ENCODE data around the gene WRAP73. TPM values are rescaled to one million over a fixed set of nuclear protein-coding genes. Genes with fewer than 3 reads are reported as not detected.

WRAP73 gene
- total RNA-seq, 1 donor from 2014 or later = 19.0 TPM

GRCh38 chr1:3669421-3669821 is 19.5 kb upstream of the WRAP73 start:
- no peak for TF ChIP-seq CTCF (IDR thresholded peaks at IDR 0.05; ENCODE audit: unreplicated experiment)
- peaks cover 14% of the 10 kb centered on the region for H3K4me1 Mint-ChIP-seq (ENCODE audit: unreplicated experiment)
- no peaks in the 10 kb centered on the region for H3K9me3 Mint-ChIP-seq (ENCODE audit: unreplicated experiment)
- H3K27ac Mint-ChIP-seq (ENCODE audit: unreplicated experiment) = no peak overlapping the region
- no peaks in the 10 kb centered on the region for H3K36me3 Mint-ChIP-seq (ENCODE audit: low read depth, unreplicated experiment)
- peaks cover 13% of the 10 kb centered on the region for H3K27me3 Mint-ChIP-seq (ENCODE audit: unreplicated experiment)
- H3K4me3 Mint-ChIP-seq (ENCODE audit: unreplicated experiment) = no peak overlapping the region
- DNase-seq (ENCODE audit: low spot score) = no peak

- Mint-ChIP-seq H3K4me1 (ENCODE audit: unreplicated experiment) (peaks cover 15% of the 10 kb centered on the region), H3K27me3 (ENCODE audit: unreplicated experiment) (peaks cover 13% of the 10 kb centered on the region), H3K27ac (ENCODE audit: unreplicated experiment) (no peak overlapping the region), H3K36me3 (ENCODE audit: low read depth, unreplicated experiment) (no peaks in the 10 kb centered on the region), H3K9me3 (ENCODE audit: unreplicated experiment) (no peaks in the 10 kb centered on the region), H3K4me3 (ENCODE audit: unreplicated experiment) (no peak overlapping the region)
- TF ChIP-seq CTCF (IDR thresholded peaks at IDR 0.05; ENCODE audit: unreplicated experiment) = no peak
- DNase-seq (ENCODE audit: low spot score) = no peak
These were observed 18.8 kb upstream of the WRAP73 start for GRCh38 chr1:3668585-3669300.

GRCh38 chr1:3668148-3668547 is 18.2 kb upstream of the WRAP73 start:
- Mint-ChIP-seq H3K36me3 (ENCODE audit: low read depth, unreplicated experiment) (no peaks in the 10 kb centered on the region), H3K9me3 (ENCODE audit: unreplicated experiment) (no peaks in the 10 kb centered on the region), H3K4me1 (ENCODE audit: unreplicated experiment) (peaks cover 12% of the 10 kb centered on the region), H3K27ac (ENCODE audit: unreplicated experiment) (no peak overlapping the region), H3K27me3 (ENCODE audit: unreplicated experiment) (peaks cover 10% of the 10 kb centered on the region), H3K4me3 (ENCODE audit: unreplicated experiment) (no peak overlapping the region)
- DNase-seq (ENCODE audit: low spot score) = no peak
- TF ChIP-seq CTCF (IDR thresholded peaks at IDR 0.05; ENCODE audit: unreplicated experiment) = no peak

- Mint-ChIP-seq H3K4me1 (ENCODE audit: unreplicated experiment) (peaks cover 12% of the 10 kb centered on the region), H3K4me3 (ENCODE audit: unreplicated experiment) (no peak overlapping the region), H3K27ac (ENCODE audit: unreplicated experiment) (no peak overlapping the region), H3K36me3 (ENCODE audit: low read depth, unreplicated experiment) (no peaks in the 10 kb centered on the region), H3K27me3 (ENCODE audit: unreplicated experiment) (peaks cover 10% of the 10 kb centered on the region), H3K9me3 (ENCODE audit: unreplicated experiment) (no peaks in the 10 kb centered on the region)
- no peak for TF ChIP-seq CTCF (IDR thresholded peaks at IDR 0.05; ENCODE audit: unreplicated experiment)
- DNase-seq (ENCODE audit: low spot score) = no peak
These were observed 14.9 kb upstream of the WRAP73 start for GRCh38 chr1:3664700-3665375.

Data from endothelial cell (in vitro differentiated cells).